Endothelial cell of umbilical vein (primary cell): ENCODE results near the gene CBX4. TPM values are rescaled to one million over a fixed set of nuclear protein-coding genes. Genes with fewer than 3 reads are reported as not detected.

ENCODE experiments used
- BruUV-seq: library from RNA; stranded (reverse); fragments of 400-500 nt; replicated peaks from 2 replicates; lab custom pipeline; 2021; lab: Mats Ljungman, UMichigan
- CTCF ChIA-PET: fragments of 300-600, 350-600 bp; sonication (Branson Sonifier 250); formaldehyde crosslinking; loops from one replicate; lab custom pipeline; 2021; ENCODE audit warnings: antibody characterized with exemption, inconsistent platforms; lab: Charles Lee
- POLR2A ChIA-PET: fragments of 300-600, 350-600 bp; sonication (Branson Sonifier 250); formaldehyde crosslinking; loops from one replicate; lab custom pipeline; 2021; ENCODE audit warnings: antibody characterized with exemption, inconsistent platforms; lab: Charles Lee
- DNase-seq: peaks from one replicate; pipeline ENCODE4 v3.0.0-alpha.2; 2011; ENCODE audit warnings: low read depth, low spot score
- FAIRE-seq: peaks from 2 replicates; lab custom pipeline; 2011; peaks lifted over from hg19 to GRCh38; lab: Jason Lieb, UNC
- H2AFZ ChIP-seq: 2 replicates; pipeline ENCODE4 v1.6.0; 2012; ENCODE audit warnings: low read depth, low read length, control low read depth, inconsistent platforms
- H3K27ac ChIP-seq: 2 replicates; pipeline ENCODE4 v1.5.1; 2011; ENCODE audit warnings: low read depth, mild to moderate bottlenecking, control low read depth, low read length, moderate library complexity; ENCODE audit not compliant: insufficient read depth
- H3K27me3 ChIP-seq, 2 experiments: 2 replicates each; pipeline versions ENCODE4 v1.6.0 to v1.6.1; 2011; ENCODE audit warnings: low read length in 2 of 2, mixed read lengths in 1 of 2; ENCODE audit not compliant: control insufficient read depth in 2 of 2, insufficient read depth in 2 of 2
- H3K36me3 ChIP-seq, 2 experiments: 2 replicates in 1 of 2; 3 replicates in 1 of 2; pipeline ENCODE4 v1.5.1; 2011; ENCODE audit warnings: low read length in 2 of 2, mild to moderate bottlenecking in 1 of 2, moderate library complexity in 1 of 2; ENCODE audit not compliant: control insufficient read depth in 2 of 2, insufficient read depth in 2 of 2; ENCODE audit errors: extremely low read depth in 1 of 2
- H3K4me1 ChIP-seq: 3 replicates; pipeline ENCODE4 v1.5.1; 2011; ENCODE audit warnings: mild to moderate bottlenecking, low read length; ENCODE audit not compliant: control insufficient read depth, insufficient read depth; ENCODE audit errors: extremely low read depth
- H3K4me2 ChIP-seq: 2 replicates; pipeline ENCODE4 v1.6.1; 2011; ENCODE audit warnings: low read length, control low read depth, mixed read lengths; ENCODE audit not compliant: insufficient read depth
- H3K4me3 ChIP-seq, 3 experiments: fragments of 200-600 bp in 1 of 3; sonication (generic), shearing (Covaris generic) in 1 of 3; replicated peaks in 1 of 3; 2 replicates each; pipeline ENCODE4 v1.5.1; 2011 to 2016; ENCODE audit warnings: control low read depth in 3 of 3, low read length in 3 of 3, mild to moderate bottlenecking in 2 of 3, inconsistent platforms in 1 of 3, low read depth in 1 of 3, moderate library complexity in 1 of 3; ENCODE audit not compliant: insufficient read depth in 1 of 3
- H3K79me2 ChIP-seq: 2 replicates; pipeline ENCODE4 v1.6.0; 2012; ENCODE audit warnings: low read length, inconsistent platforms; ENCODE audit not compliant: control insufficient read depth, insufficient read depth
- H3K9ac ChIP-seq: replicated peaks from 2 replicates; pipeline ENCODE3; 2011; ENCODE audit warnings: low read length, control low read depth; ENCODE audit not compliant: insufficient read depth; ENCODE audit errors: extremely low read depth
- H3K9me1 ChIP-seq: replicated peaks from 3 replicates; pipeline ENCODE4 v1.6.0; 2011; ENCODE audit warnings: mild to moderate bottlenecking, low read length; ENCODE audit not compliant: control insufficient read depth, insufficient read depth; ENCODE audit errors: extremely low read depth
- H3K9me3 ChIP-seq: replicated peaks from 2 replicates; pipeline ENCODE4 v1.5.1; 2012; ENCODE audit warnings: low read length, inconsistent platforms; ENCODE audit not compliant: control insufficient read depth, insufficient read depth
- H4K20me1 ChIP-seq: replicated peaks from 2 replicates; pipeline ENCODE3; 2011; ENCODE audit warnings: mild to moderate bottlenecking, low read length; ENCODE audit not compliant: control insufficient read depth, insufficient read depth; ENCODE audit errors: extremely low read depth
- EZH2 ChIP-seq: IDR thresholded peaks from 2 replicates; pipeline ENCODE4 v1.6.1; 2012; ENCODE audit warnings: borderline replicate concordance, low read depth, mild to moderate bottlenecking, moderate library complexity, low read length, inconsistent platforms; ENCODE audit not compliant: severe bottlenecking
- FOS ChIP-seq: IDR thresholded peaks from 2 replicates; pipeline ENCODE4 v1.6.1; 2011; ENCODE audit warnings: mild to moderate bottlenecking, low read length, moderate library complexity, borderline replicate concordance; ENCODE audit not compliant: insufficient read depth
- MAX ChIP-seq: IDR thresholded peaks from 2 replicates; pipeline ENCODE4 v1.6.1; 2011; ENCODE audit not compliant: insufficient read depth, insufficient read length
- POLR2A ChIP-seq: IDR thresholded peaks from 2 replicates; pipeline ENCODE4 v1.6.1; 2012; ENCODE audit warnings: low read depth, mild to moderate bottlenecking, control low read depth, low read length
- POLR2AphosphoS5 ChIP-seq: IDR thresholded peaks from 2 replicates; pipeline ENCODE4 v1.6.1; 2012; ENCODE audit warnings: low read depth, mild to moderate bottlenecking, control low read depth, low read length, moderate library complexity; ENCODE audit not compliant: insufficient read depth
- dilution Hi-C: fragments of 300-500 bp; cut with MboI; formaldehyde crosslinking; loops from one replicate; pipeline ENCODE4 v1.15.0; 2019; ENCODE audit warnings: low sequenced_read_pairs; ENCODE audit not compliant: extremely low pct_ligation_motif_present
- intact Hi-C: fragments of 100-400 bp; cut with micrococcal nuclease; formaldehyde crosslinking; loops from one replicate; pipeline ENCODE4 v1.10.0; 2022
- polyA plus RNA-seq, 4 experiments: library from polyadenylated mRNA; depleted of rRNA in 3 of 4; stranded (reverse) in 3 of 4; unstranded in 1 of 4; fragments of >200 nt; gene quantifications; 2 replicates each; pipeline versions ENCODE4 v1.2.1 to v1.2.3, GENCODE V29; 2011 to 2012; ENCODE audit warnings: missing spikeins in 1 of 4
- total RNA-seq: library from RNA; stranded (reverse); gene quantifications from 2 replicates; pipeline ENCODE4 v1.2.3, GENCODE V29; 2021

Gene CBX4
- total and polyA plus RNA-seq, 2 donors (not counting 3 experiments of a cell fraction or from before 2014, with no cell fraction given), result 7.0 to 12.3 TPM

- dilution Hi-C loops (no loop called here), intact Hi-C loops (no loop called here)
- FAIRE-seq (no peak), DNase-seq (no peak)
- no peak overlapping the region for H3K27ac ChIP-seq
- no TSS peak for BruUV-seq
- H3K4me1 ChIP-seq, result peaks cover 8% of the 10 kb centered on the region
- ChIA-PET CTCF (interaction anchor here (0.8 to 2.2 kb wide), 4 partner anchors 8 to 42 kb away, joined by 3 to 8 read pairs (median 4); no protein-coding TSS in a partner anchor), POLR2A (interaction anchor here (0.6 to 1.1 kb wide), 2 partner anchors 13 to 551 kb away, joined by 3 to 4 read pairs; no protein-coding TSS in a partner anchor)
- no peaks in the 10 kb centered on the region for H3K9me3 ChIP-seq
- H3K9me1 ChIP-seq, result no peaks in the 10 kb centered on the region
- no peak overlapping the region for H3K4me2 ChIP-seq
- peaks cover 0 to 3% of the 10 kb centered on the region in 2 experiments for H3K36me3 ChIP-seq
- H2AFZ ChIP-seq, result no peak overlapping the region
- H3K27me3 ChIP-seq, result no peaks in the 10 kb centered on the region
- H3K9ac ChIP-seq, result no peak overlapping the region
- no peaks in the 10 kb centered on the region for H4K20me1 ChIP-seq
- H3K79me2 ChIP-seq, result no peaks in the 10 kb centered on the region
- no peak overlapping the region for H3K4me3 ChIP-seq
- TF ChIP-seq FOS (no peak), EZH2 (peak; percentile 31), POLR2AphosphoS5 (no peak), MAX (no peak), POLR2A (no peak)
Measured at GRCh38 chr17:79831265-79832217, 7.7 kb downstream of the CBX4 start.
